DOHH2 (cell line): ENCODE measurements around the gene COPS7A.

Experiments used
- EZH2phosphoT487 ChIP-seq: fragments of 200-600 bp; sonication (generic); IDR thresholded peaks from 2 replicates; pipeline ENCODE4 v1.6.1; 2017; ENCODE audit warnings: borderline replicate concordance, mild to moderate bottlenecking, antibody characterized with exemption, low read length, moderate library complexity, mixed read lengths
- TF ChIP-seq, protein P1 (sequence below): fragments of 200-600 bp; sonication (generic); IDR thresholded peaks from one replicate; pipeline ENCODE4 v1.5.1; 2014; ENCODE audit warnings: antibody characterized with exemption, mild to moderate bottlenecking, low read depth, low read length; ENCODE audit not compliant: poor library complexity, severe bottlenecking

DNA sequence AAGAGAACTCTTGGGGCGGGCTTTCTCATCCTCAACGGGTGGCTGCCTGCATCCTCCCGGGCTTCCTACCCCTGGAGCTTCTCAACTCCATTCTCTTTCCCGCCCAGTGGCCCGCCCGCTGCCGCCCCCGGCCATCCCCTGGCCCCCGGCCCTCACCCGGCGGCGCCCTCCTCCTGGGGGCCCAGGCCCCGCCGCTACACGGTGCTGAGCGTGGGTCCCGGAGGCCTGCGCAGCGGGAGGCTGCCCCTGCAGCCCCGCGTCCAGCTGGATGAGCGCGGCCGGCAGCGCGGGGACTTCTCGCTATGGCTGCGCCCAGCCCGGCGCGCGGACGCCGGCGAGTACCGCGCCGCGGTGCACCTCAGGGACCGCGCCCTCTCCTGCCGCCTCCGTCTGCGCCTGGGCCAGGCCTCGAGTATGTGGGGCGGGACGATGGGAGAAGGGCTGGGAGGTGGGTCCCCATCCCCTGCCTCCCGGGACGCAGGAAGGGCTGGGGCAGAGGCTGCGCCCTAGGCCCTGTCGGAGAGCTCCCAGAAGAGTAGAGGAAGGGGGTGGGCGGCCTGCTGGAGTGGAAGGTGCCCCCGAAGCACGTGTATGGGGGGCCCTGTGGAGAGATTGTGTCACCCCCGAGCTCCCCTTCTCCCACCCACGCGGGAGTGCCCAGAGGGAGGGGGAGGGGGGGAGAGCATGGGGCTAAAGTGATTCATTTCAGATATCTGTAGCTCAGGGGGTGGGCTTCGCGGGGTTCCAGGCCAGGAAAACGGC is 49.9 kb downstream of the COPS7A start:
- TF ChIP-seq, protein P1, sequence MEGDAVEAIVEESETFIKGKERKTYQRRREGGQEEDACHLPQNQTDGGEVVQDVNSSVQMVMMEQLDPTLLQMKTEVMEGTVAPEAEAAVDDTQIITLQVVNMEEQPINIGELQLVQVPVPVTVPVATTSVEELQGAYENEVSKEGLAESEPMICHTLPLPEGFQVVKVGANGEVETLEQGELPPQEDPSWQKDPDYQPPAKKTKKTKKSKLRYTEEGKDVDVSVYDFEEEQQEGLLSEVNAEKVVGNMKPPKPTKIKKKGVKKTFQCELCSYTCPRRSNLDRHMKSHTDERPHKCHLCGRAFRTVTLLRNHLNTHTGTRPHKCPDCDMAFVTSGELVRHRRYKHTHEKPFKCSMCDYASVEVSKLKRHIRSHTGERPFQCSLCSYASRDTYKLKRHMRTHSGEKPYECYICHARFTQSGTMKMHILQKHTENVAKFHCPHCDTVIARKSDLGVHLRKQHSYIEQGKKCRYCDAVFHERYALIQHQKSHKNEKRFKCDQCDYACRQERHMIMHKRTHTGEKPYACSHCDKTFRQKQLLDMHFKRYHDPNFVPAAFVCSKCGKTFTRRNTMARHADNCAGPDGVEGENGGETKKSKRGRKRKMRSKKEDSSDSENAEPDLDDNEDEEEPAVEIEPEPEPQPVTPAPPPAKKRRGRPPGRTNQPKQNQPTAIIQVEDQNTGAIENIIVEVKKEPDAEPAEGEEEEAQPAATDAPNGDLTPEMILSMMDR: no peak
- TF ChIP-seq EZH2phosphoT487: no peak
